PC-3 (cell line): ENCODE data around the gene NEGR1. TPM values are rescaled to one million over a fixed set of nuclear protein-coding genes. Genes with fewer than 3 reads are reported as not detected.
A peak's percentile ranks its signal among the peaks of the same experiment; 100 is the strongest.

Source experiments
- ATAC-seq: fragments of 200-7000 bp; cut with Tn5 transposase; 2 replicates; pipeline ENCODE4 v1.9.1; 2020; ENCODE audit warnings: mild to moderate bottlenecking, moderate library complexity
- BruUV-seq: library from RNA; stranded (reverse); fragments of 400-500 nt; replicated peaks from 2 replicates; lab custom pipeline; 2021; lab: Mats Ljungman, UMichigan
- CTCF ChIA-PET: fragments of 300-600 bp; sonication (Branson Sonifier 250); formaldehyde crosslinking; loops from one replicate; lab custom pipeline; 2022; ENCODE audit warnings: antibody characterized with exemption; lab: Charles Lee
- POLR2A ChIA-PET: fragments of 300-600 bp; sonication (Branson Sonifier 250); formaldehyde crosslinking; loops from one replicate; lab custom pipeline; 2022; ENCODE audit warnings: antibody characterized with exemption; ENCODE audit not compliant: unreplicated experiment; lab: Charles Lee
- DNase-seq: peaks from one replicate; pipeline ENCODE4 v3.0.0-alpha.2; 2015
- H2AFZ ChIP-seq: fragments of 300-600 bp; sonication (generic); 2 replicates; pipeline ENCODE4 v1.6.0; 2016; ENCODE audit warnings: antibody characterized with exemption, low read length
- H3F3A ChIP-seq: fragments of 300-600 bp; sonication (generic); one replicate; pipeline ENCODE4 v1.6.0; 2017; ENCODE audit warnings: antibody characterized with exemption, low read length, control low read depth, mild to moderate bottlenecking; ENCODE audit not compliant: unreplicated experiment
- H3K27ac ChIP-seq: fragments of 300-600 bp; sonication (generic); 2 replicates; pipeline ENCODE4 v1.5.1; 2016; ENCODE audit warnings: mild to moderate bottlenecking, low read length
- H3K27me3 ChIP-seq: fragments of 300-600 bp; sonication (generic); 2 replicates; pipeline ENCODE4 v1.6.1; 2016; ENCODE audit warnings: low read length, mixed read lengths
- H3K36me3 ChIP-seq: fragments of 300-600 bp; sonication (generic); 2 replicates; pipeline ENCODE4 v1.6.1; 2016; ENCODE audit warnings: low read depth, mixed run types, low read length, mixed read lengths
- H3K4me1 ChIP-seq: fragments of 300-600 bp; sonication (generic); 2 replicates; pipeline ENCODE4 v1.5.1; 2016; ENCODE audit warnings: low read length; ENCODE audit not compliant: insufficient read depth
- H3K4me2 ChIP-seq: fragments of 300-600 bp; sonication (generic); 2 replicates; pipeline ENCODE4 v1.6.0; 2016; ENCODE audit warnings: low read length
- H3K4me3 ChIP-seq: fragments of 300-600 bp; sonication (generic); 2 replicates; pipeline ENCODE4 v1.5.1; 2016; ENCODE audit warnings: mild to moderate bottlenecking, low read length, mixed read lengths
- H3K79me2 ChIP-seq: fragments of 300-600 bp; sonication (generic); 2 replicates; pipeline ENCODE4 v1.6.1; 2017; ENCODE audit warnings: low read length, mixed read lengths
- H3K9ac ChIP-seq: fragments of 300-600 bp; sonication (generic); 2 replicates; pipeline ENCODE4 v1.6.0; 2016; ENCODE audit warnings: mild to moderate bottlenecking, low read length
- H3K9me2 ChIP-seq: fragments of 300-600 bp; sonication (generic); replicated peaks from 2 replicates; pipeline ENCODE4 v1.6.1; 2016; ENCODE audit warnings: mixed run types, low read length, mixed read lengths
- H3K9me3 ChIP-seq: fragments of 300-600 bp; sonication (generic); 2 replicates; pipeline ENCODE4 v1.6.1; 2016; ENCODE audit warnings: low read length, mixed read lengths
- H4K20me1 ChIP-seq: fragments of 300-600 bp; sonication (generic); 2 replicates; pipeline ENCODE4 v1.6.1; 2016; ENCODE audit warnings: low read length, mixed read lengths
- CTCF ChIP-seq: fragments of 300-600 bp; sonication (generic); conservative IDR thresholded peaks from 2 replicates; pipeline ENCODE4 v1.5.1; 2017; ENCODE audit warnings: antibody characterized with exemption, low read depth, mild to moderate bottlenecking, low read length
- EZH2 ChIP-seq: fragments of 300-600 bp; sonication (generic); IDR thresholded peaks from one replicate; pipeline ENCODE4 v1.6.1; 2017; ENCODE audit warnings: antibody characterized with exemption, mild to moderate bottlenecking, low read length; ENCODE audit not compliant: unreplicated experiment
- EZH2phosphoT487 ChIP-seq: fragments of 300-600 bp; sonication (generic); IDR thresholded peaks from 2 replicates; pipeline ENCODE4 v1.6.1; 2018; ENCODE audit warnings: mild to moderate bottlenecking, antibody characterized with exemption, low read length, borderline replicate concordance
- intact Hi-C: fragments of 100-400 bp; cut with micrococcal nuclease; formaldehyde crosslinking; loops from 2 replicates; pipeline ENCODE4 v1.9.0; 2023
- total RNA-seq: library from RNA; depleted of rRNA; stranded (reverse); fragments of >200 nt; gene quantifications from 2 replicates; pipeline ENCODE4 v1.2.3, GENCODE V29; 2014

Gene NEGR1
- total RNA-seq, 1 experiment from 2014 or later: 3.4 TPM

GRCh38 chr1:72281637-72282270 lies 585 bp downstream of the NEGR1 start:
- intact Hi-C loops: loop anchor here (1.0 to 10.0 kb wide), 9 partner anchors 51 to 1194 kb away; no protein-coding TSS in a partner anchor
- CTCF ChIA-PET: interaction anchor here (0.6 to 0.9 kb wide), 3 partner anchors 135 to 1086 kb away, joined by 3 to 7 read pairs (median 7); no protein-coding TSS in a partner anchor

GRCh38 chr1:72281144-72281543 lies 1.2 kb downstream of the NEGR1 start:
- no TSS peak for BruUV-seq
- Histone ChIP-seq H3K9ac (peak overlapping the region; percentile 7; the same call in 1 of the 2 replicates), H3K9me3 (no peaks in the 10 kb centered on the region), H3K27me3 (no peaks in the 10 kb centered on the region), H3F3A (peaks cover 5% of the 10 kb centered on the region), H2AFZ (peak overlapping the region; percentile 90; the same call in 1 of the 2 replicates), H3K4me2 (peak overlapping the region; percentile 83), H3K4me3 (peak overlapping the region; percentile 95), H3K4me1 (peaks cover 44% of the 10 kb centered on the region), H3K27ac (no peak overlapping the region), H3K36me3 (no peaks in the 10 kb centered on the region), H4K20me1 (no peaks in the 10 kb centered on the region), H3K79me2 (peaks cover 40% of the 10 kb centered on the region), H3K9me2 (no peaks in the 10 kb centered on the region)
- intact Hi-C loops: loop anchor here (1.0 to 10.0 kb wide), 8 partner anchors 51 to 1194 kb away; no protein-coding TSS in a partner anchor
- peak; percentile 0; the same call in 1 of the 2 replicates for ATAC-seq
- POLR2A ChIA-PET: no interaction called here
- CTCF ChIA-PET: no interaction called here
- peak; percentile 21 for DNase-seq
- no peak for TF ChIP-seq EZH2phosphoT487
- no peak for TF ChIP-seq EZH2
- TF ChIP-seq CTCF: no peak

More at GRCh38 chr1:72281637-72282270, 585 bp downstream of the NEGR1 start:
- H3K9ac ChIP-seq: peak overlapping the region; percentile 7; the same call in 1 of the 2 replicates
- BruUV-seq: no TSS peak
- peaks cover 40% of the 10 kb centered on the region for H3K79me2 ChIP-seq
- H3K4me1 ChIP-seq: peaks cover 48% of the 10 kb centered on the region
- peak; percentile 5 for ATAC-seq
- H3K4me3 ChIP-seq: peak overlapping the region; percentile 95
- H3F3A ChIP-seq: peaks cover 5% of the 10 kb centered on the region
- POLR2A ChIA-PET: interaction anchor here (0.6 kb wide), 1 partner anchor 237 kb away, joined by 7 read pairs; no protein-coding TSS in a partner anchor
- H4K20me1 ChIP-seq: no peaks in the 10 kb centered on the region
- TF ChIP-seq EZH2 (no peak), CTCF (no peak), EZH2phosphoT487 (no peak)
- peak overlapping the region; percentile 83 for H3K4me2 ChIP-seq
- H3K9me3 ChIP-seq: no peaks in the 10 kb centered on the region
- no peaks in the 10 kb centered on the region for H3K27me3 ChIP-seq
- H3K9me2 ChIP-seq: no peaks in the 10 kb centered on the region
- H3K27ac ChIP-seq: peak overlapping the region; percentile 13; the same call in 1 of the 2 replicates
- H3K36me3 ChIP-seq: no peaks in the 10 kb centered on the region
- H2AFZ ChIP-seq: peak overlapping the region; percentile 90
- DNase-seq: peak; percentile 48
